HG03354 (cell line): ENCODE data around the gene SLC17A4.

ENCODE experiments used
- ATAC-seq: cut with Tn5 transposase; IDR thresholded peaks from one replicate; pipeline ENCODE4 v1.9.1; 2021; ENCODE audit warnings: mild to moderate bottlenecking; ENCODE audit not compliant: unreplicated experiment, poor library complexity, severe bottlenecking

The SLC17A4 gene

GRCh38 chr6:25793970-25794369 is 39.4 kb downstream of the SLC17A4 start:
- no peak for ATAC-seq

GRCh38 chr6:25794784-25795183 is 40.2 kb downstream of the SLC17A4 start:
- ATAC-seq = no peak

GRCh38 chr6:25801436-25801835 is 46.9 kb downstream of the SLC17A4 start:
- no peak for ATAC-seq

- no peak for ATAC-seq
Measured at GRCh38 chr6:25804804-25805203, 50.3 kb downstream of the SLC17A4 start.

- no peak for ATAC-seq
Measured at GRCh38 chr6:25815194-25815593, 60.7 kb downstream of the SLC17A4 start.

- no peak for ATAC-seq
Measured at GRCh38 chr6:25816252-25816651, 61.7 kb downstream of the SLC17A4 start.

- ATAC-seq = no peak
Measured at GRCh38 chr6:25821341-25821740, 66.8 kb downstream of the SLC17A4 start.

GRCh38 chr6:25829375-25829774 is 74.8 kb downstream of the SLC17A4 start:
- ATAC-seq = no peak

GRCh38 chr6:25830458-25830857 is 75.9 kb downstream of the SLC17A4 start:
- no peak for ATAC-seq
